Measurements from ENCODE around the gene EN1. TPM values are rescaled to one million over a fixed set of nuclear protein-coding genes. Genes with fewer than 3 reads are reported as not detected.
A peak's percentile ranks its signal among the peaks of the same experiment; 100 is the strongest.

Gene EN1
- total and polyA plus RNA-seq, 2 of the 13 experiments (the other 11 are each of a cell fraction or from before 2014, with no cell fraction given): not detected

DNA sequence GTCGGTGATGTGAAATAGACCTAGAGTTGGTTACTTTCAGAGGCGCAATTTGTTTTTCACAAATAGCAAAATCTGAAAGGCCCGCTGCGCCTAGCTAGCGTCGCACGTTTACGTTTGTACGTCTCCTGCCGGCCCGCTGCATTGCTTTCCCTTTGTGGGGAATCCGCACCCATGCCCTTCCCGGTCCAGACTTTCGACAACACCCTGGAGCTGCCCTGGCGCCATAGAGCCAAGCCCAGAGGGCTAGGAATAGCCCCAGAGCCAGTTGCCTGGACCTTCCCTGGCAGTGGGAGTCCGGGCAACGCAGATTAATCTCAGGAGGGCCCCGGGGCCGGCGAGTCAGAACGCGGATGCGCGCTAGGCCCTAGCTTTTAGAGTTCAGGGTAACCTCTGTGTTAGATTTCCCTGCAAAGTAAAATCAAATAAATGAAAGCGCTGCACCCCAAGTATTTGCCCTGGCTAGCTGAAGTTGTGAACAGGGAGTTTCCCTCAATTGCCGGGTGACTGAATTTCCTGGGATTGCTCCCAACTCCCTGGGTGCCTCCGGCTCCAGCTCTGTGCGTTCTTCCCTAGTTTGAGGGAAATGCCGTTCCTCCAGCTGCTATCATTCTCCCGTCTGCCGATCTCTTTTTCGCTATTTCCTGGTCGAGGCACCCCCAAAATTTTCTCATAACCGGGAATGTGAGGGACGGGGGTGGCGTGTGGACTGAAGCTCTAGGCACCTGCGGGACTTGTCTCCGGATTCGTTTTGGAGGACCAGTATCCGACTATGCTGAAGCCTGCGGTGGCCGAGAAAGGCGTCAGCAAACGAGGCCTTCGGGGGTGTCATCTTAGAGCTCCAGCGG lies 1.2 kb upstream of the EN1 start:
- ATAC-seq (no peak), FAIRE-seq (no peak), DNase-seq (ENCODE audit: low spot score) (no peak)
- no peak overlapping the region for H3K4me3 ChIP-seq (replicated peaks in 1 of 3; ENCODE audit: insufficient read depth in 1 of 3, low read depth in 2 of 3, low read length in 3 of 3)
- CTCF ChIA-PET (ENCODE audit: low intra/inter-chr PET ratio, low total read pairs): no interaction called here
- no peak overlapping the region for H2AFZ ChIP-seq (ENCODE audit: low read length)
- BruUV-seq (replicated peaks): no TSS peak
- in situ Hi-C loops (cut with HindIII; ENCODE audit: extremely low pct_ligation_motif_present, low pct_unique_long_range_greater_than_20kb) (no loop called here), intact Hi-C loops (cut with micrococcal nuclease; ENCODE audit: unreplicated experiment) (no loop called here)
- WGBS (ENCODE audit: low lambda C conversion rate): 25% methylated on average over 45 of the region's 46 CpGs
- no peak for TF ChIP-seq SMAD1 (CRISPR knock-in tag; IDR thresholded peaks at IDR 0.05; ENCODE audit: borderline replicate concordance, low read depth)
- TF ChIP-seq ZSCAN25 (CRISPR knock-in tag; IDR thresholded peaks at IDR 0.05): no peak
- TF ChIP-seq HCFC1 (IDR thresholded peaks at IDR 0.05; ENCODE audit: low read depth, low read length): no peak
- TF ChIP-seq HOXA7 (CRISPR knock-in tag; IDR thresholded peaks at IDR 0.05): no peak
- no peak for TF ChIP-seq FOXC1 (CRISPR knock-in tag; IDR thresholded peaks at IDR 0.05; ENCODE audit: borderline replicate concordance)
- no peak for TF ChIP-seq TAF15 (IDR thresholded peaks at IDR 0.05; ENCODE audit: low read depth, low read length, poor library complexity, severe bottlenecking)
- TF ChIP-seq RXRB (CRISPR knock-in tag; IDR thresholded peaks at IDR 0.05; ENCODE audit: borderline replicate concordance): no peak
- H3K27ac ChIP-seq (ENCODE audit: extremely low read length, insufficient read depth, low read length): no peak overlapping the region
- no peaks in the 10 kb centered on the region for H4K20me1 ChIP-seq (ENCODE audit: insufficient read depth, low read length)
- no peak overlapping the region for H3K9ac ChIP-seq (ENCODE audit: insufficient read depth, low read depth, low read length)
- H3K36me3 ChIP-seq (replicated peaks in 1 of 2; ENCODE audit: control insufficient read depth in 1 of 2, insufficient read depth in 2 of 2, low read length in 2 of 2): no peaks in the 10 kb centered on the region; a peak in 1 of 5 replicates
- no peak overlapping the region for H3K4me2 ChIP-seq (ENCODE audit: low read depth, low read length)
- no peaks in the 10 kb centered on the region for H3K9me3 ChIP-seq (ENCODE audit: low read length)
- POLR2A ChIA-PET: no interaction called here
- no peaks in the 10 kb centered on the region for H3K79me2 ChIP-seq (ENCODE audit: insufficient read depth, low read length)
- peaks cover 14 to 91% of the 10 kb centered on the region in 2 experiments for H3K27me3 ChIP-seq (ENCODE audit: control insufficient read depth in 1 of 2, insufficient read depth in 2 of 2, low read length in 2 of 2)
- no peaks in the 10 kb centered on the region for H3K4me1 ChIP-seq (ENCODE audit: insufficient read depth, low read length)

GRCh38 chr2:118847762-118848172 lies 319 bp upstream of the EN1 start:
- Histone ChIP-seq H4K20me1 (ENCODE audit: insufficient read depth, low read length) (no peaks in the 10 kb centered on the region), H3K79me2 (ENCODE audit: insufficient read depth, low read length) (no peaks in the 10 kb centered on the region), H3K4me2 (ENCODE audit: low read depth, low read length) (no peak overlapping the region), H3K4me1 (ENCODE audit: insufficient read depth, low read length) (no peaks in the 10 kb centered on the region), H3K9me3 (ENCODE audit: low read length) (no peaks in the 10 kb centered on the region), H3K36me3 (replicated peaks in 1 of 2; ENCODE audit: control insufficient read depth in 1 of 2, insufficient read depth in 2 of 2, low read length in 2 of 2) (no peaks in the 10 kb centered on the region; a peak in 1 of 5 replicates), H3K27me3 (ENCODE audit: control insufficient read depth in 1 of 2, insufficient read depth in 2 of 2, low read length in 2 of 2) (peaks cover 16 to 89% of the 10 kb centered on the region in 2 experiments), H3K4me3 (replicated peaks in 1 of 3; ENCODE audit: insufficient read depth in 1 of 3, low read depth in 2 of 3, low read length in 3 of 3) (no peak overlapping the region), H3K27ac (ENCODE audit: extremely low read length, insufficient read depth, low read length) (no peak overlapping the region), H2AFZ (ENCODE audit: low read length) (no peak overlapping the region), H3K9ac (ENCODE audit: insufficient read depth, low read depth, low read length) (no peak overlapping the region)
- in situ Hi-C loops (cut with HindIII; ENCODE audit: extremely low pct_ligation_motif_present, low pct_unique_long_range_greater_than_20kb) (no loop called here), intact Hi-C loops (cut with micrococcal nuclease; ENCODE audit: unreplicated experiment) (no loop called here)
- 40% methylated on average over 35 of the region's 35 CpGs for WGBS (ENCODE audit: low lambda C conversion rate)
- ChIA-PET CTCF (ENCODE audit: low intra/inter-chr PET ratio, low total read pairs) (no interaction called here), POLR2A (no interaction called here)
- DNase-seq (ENCODE audit: low spot score): no peak
- no peak for ATAC-seq
- TF ChIP-seq EZH2 (conservative IDR thresholded peaks at IDR 0.05; ENCODE audit: low read depth, low read length) (peak; percentile 3; the same call in 1 of the 2 replicates), CC2D1A (CRISPR knock-in tag; IDR thresholded peaks at IDR 0.05) (no peak), STAG1 (CRISPR knock-in tag; IDR thresholded peaks at IDR 0.05) (no peak), ARID3A (IDR thresholded peaks at IDR 0.05; ENCODE audit: low read depth, low read length) (no peak)
- no peak for FAIRE-seq
- BruUV-seq (replicated peaks): no TSS peak
